CD8-positive, alpha-beta memory T cell (primary cell): ENCODE results near the gene SMIM28. TPM values are rescaled to one million over a fixed set of nuclear protein-coding genes. Genes with fewer than 3 reads are reported as not detected.
A peak's percentile ranks its signal among the peaks of the same experiment; 100 is the strongest.
"Not testable (repeated sequence)": the region's sequence is repeated elsewhere in the genome, so short reads cannot be mapped to it uniquely, and the experiment has no call there.

Source experiments
- CTCF ChIA-PET: fragments of 350-600 bp; sonication (Branson Sonifier 250); formaldehyde crosslinking; loops from one replicate; lab custom pipeline; 2021; ENCODE audit warnings: antibody characterized with exemption; lab: Charles Lee
- POLR2A ChIA-PET: fragments of 350-600 bp; sonication (Branson Sonifier 250); formaldehyde crosslinking; loops from one replicate; lab custom pipeline; 2021; ENCODE audit warnings: antibody characterized with exemption; lab: Charles Lee
- DNase-seq, 5 donors: peaks; one replicate each; pipeline versions ENCODE4 v3.0.0 to v3.0.0-alpha.2; 2020 to 2022; ENCODE audit warnings: mixed read lengths in 1 of 5
- H3K27ac ChIP-seq: one replicate; pipeline ENCODE4 v1.7.0; 2013; ENCODE audit warnings: low read depth, mild to moderate bottlenecking, low read length, moderate library complexity
- H3K27me3 ChIP-seq: 2 replicates; pipeline ENCODE4 v1.7.0; 2013; ENCODE audit warnings: low read length, mild to moderate bottlenecking; ENCODE audit not compliant: insufficient read depth, poor library complexity, severe bottlenecking
- H3K36me3 ChIP-seq: 2 replicates; pipeline ENCODE4 v1.7.0; 2013; ENCODE audit warnings: mild to moderate bottlenecking, low read length, moderate library complexity; ENCODE audit not compliant: insufficient read depth
- H3K4me1 ChIP-seq: 2 replicates; pipeline ENCODE4 v1.7.0; 2013; ENCODE audit warnings: mild to moderate bottlenecking, low read length, moderate library complexity; ENCODE audit not compliant: insufficient read depth
- H3K4me3 ChIP-seq: 2 replicates; pipeline ENCODE4 v1.7.0; 2013; ENCODE audit warnings: mild to moderate bottlenecking, low read length
- H3K9me3 ChIP-seq: 2 replicates; pipeline ENCODE4 v1.7.0; 2013; ENCODE audit warnings: mild to moderate bottlenecking, low read length
- H3K27ac Mint-ChIP-seq, 8 donors: one replicate each; pipeline ENCODE4 v1.8.0; 2020 to 2021; ENCODE audit warnings: mixed read lengths in 8 of 8, mild to moderate bottlenecking in 6 of 8, inconsistent platforms in 3 of 8, moderate library complexity in 3 of 8
- H3K27me3 Mint-ChIP-seq, 2 donors: one replicate each; pipeline ENCODE4 v1.8.0; 2020 to 2021; ENCODE audit warnings: mixed read lengths in 2 of 2, mild to moderate bottlenecking in 1 of 2, moderate library complexity in 1 of 2
- H3K36me3 Mint-ChIP-seq, 3 donors: one replicate each; pipeline ENCODE4 v1.8.0; 2020 to 2021; ENCODE audit warnings: mixed read lengths in 3 of 3, inconsistent platforms in 1 of 3, mild to moderate bottlenecking in 1 of 3
- H3K4me1 Mint-ChIP-seq, 3 donors: one replicate each; pipeline ENCODE4 v1.8.0; 2020 to 2021; ENCODE audit warnings: mixed read lengths in 3 of 3, inconsistent platforms in 1 of 3, mild to moderate bottlenecking in 1 of 3
- H3K4me3 Mint-ChIP-seq, 7 donors: one replicate each; pipeline ENCODE4 v1.8.0; 2020 to 2021; ENCODE audit warnings: mixed read lengths in 7 of 7, mild to moderate bottlenecking in 6 of 7, moderate library complexity in 4 of 7, inconsistent platforms in 2 of 7
- H3K9me3 Mint-ChIP-seq, 5 donors: one replicate each; pipeline ENCODE4 v1.8.0; 2020 to 2022; ENCODE audit warnings: mixed read lengths in 5 of 5, mild to moderate bottlenecking in 3 of 5, moderate library complexity in 2 of 5, inconsistent platforms in 1 of 5
- polyA plus RNA-seq: library from polyadenylated mRNA; unstranded; fragments of 300-500 nt; fragmentation: Illumina TruSeq; gene quantifications from one replicate; pipeline ENCODE4 v1.2.3, GENCODE V29; 2021
- total RNA-seq, 2 experiments: library from RNA; stranded (reverse); gene quantifications; one replicate each; pipeline ENCODE4 v1.2.3, GENCODE V29; 2021

Gene SMIM28
- total and polyA plus RNA-seq, 3 experiments from 2014 or later = not detected

DNA sequence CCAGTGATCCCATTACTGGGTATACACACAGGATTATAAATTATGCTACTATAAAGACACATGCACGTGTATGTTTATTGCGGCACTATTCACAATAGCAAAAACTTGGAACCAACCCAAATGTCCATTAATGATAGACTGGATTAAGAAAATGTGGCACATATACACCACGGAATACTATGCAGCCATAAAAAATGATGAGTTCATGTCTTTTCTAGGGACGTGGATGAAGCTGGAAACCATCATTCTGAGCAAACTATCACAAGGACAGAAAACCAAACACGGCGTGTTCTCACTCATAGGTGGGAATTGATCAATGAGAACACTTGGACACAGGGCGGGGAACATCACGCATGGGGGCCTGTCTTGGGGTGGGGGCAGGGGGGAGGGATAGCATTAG lies 9.0 kb upstream of the SMIM28 start:
- POLR2A ChIA-PET, H3K27me3 ChIP-seq, H3K27ac Mint-ChIP-seq, H3K9me3 ChIP-seq, H3K4me3 ChIP-seq, CTCF ChIA-PET, H3K4me1 Mint-ChIP-seq, H3K4me3 Mint-ChIP-seq, H3K4me1 ChIP-seq, H3K36me3 Mint-ChIP-seq, H3K36me3 ChIP-seq, H3K9me3 Mint-ChIP-seq, DNase-seq, H3K27ac ChIP-seq: not testable (repeated sequence)
- peaks cover 25 to 33% of the 10 kb centered on the region in 2 donors for H3K27me3 Mint-ChIP-seq

DNA sequence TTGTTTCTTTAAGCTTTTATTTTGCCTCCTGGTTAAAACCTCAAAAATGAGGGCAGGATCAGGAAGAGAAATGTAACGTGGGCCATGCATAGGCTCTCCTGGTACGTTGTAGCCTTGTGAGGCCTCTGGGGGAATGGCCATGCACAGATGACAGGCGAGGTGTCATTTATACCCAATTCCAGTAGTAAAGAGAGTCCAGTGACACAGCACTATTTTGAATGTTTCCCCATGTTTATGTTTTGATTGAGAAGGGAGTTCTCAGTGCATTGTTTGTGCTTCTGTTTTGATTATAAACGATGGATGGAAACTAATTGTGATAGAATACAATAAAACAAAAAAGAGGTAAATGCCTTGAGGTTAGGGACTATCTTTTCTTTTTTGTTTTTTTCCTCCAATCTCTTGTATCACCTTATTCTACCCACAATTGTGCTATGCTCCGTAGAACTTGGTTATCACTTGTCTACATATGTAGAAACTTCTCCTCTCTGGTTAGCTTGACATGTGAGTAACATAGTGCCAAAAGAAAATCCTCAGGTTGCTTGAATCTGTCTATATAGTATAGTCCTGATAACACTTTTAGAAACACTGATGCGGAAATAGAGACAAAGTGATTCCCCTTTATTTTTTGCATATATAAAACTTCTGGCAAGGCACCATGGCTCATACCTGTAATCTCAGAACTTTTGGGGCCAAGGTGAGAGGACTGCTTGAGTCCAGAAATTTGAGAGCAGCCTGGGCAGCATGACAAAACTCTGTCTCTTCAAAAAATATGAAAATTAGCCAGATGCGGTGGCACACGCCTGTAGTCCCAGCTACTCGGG lies 6.9 kb upstream of the SMIM28 start:
- no peaks in the 10 kb centered on the region for H3K9me3 ChIP-seq
- Mint-ChIP-seq H3K4me3 (no peak overlapping the region), H3K27me3 (peaks cover 18 to 20% of the 10 kb centered on the region in 2 donors), H3K9me3 (peaks cover 0 to 7% (median 5%) of the 10 kb centered on the region in 5 donors), H3K4me1 (no peaks in the 10 kb centered on the region), H3K36me3 (no peaks in the 10 kb centered on the region), H3K27ac (no peak overlapping the region)
- H3K27me3 ChIP-seq = no peaks in the 10 kb centered on the region
- CTCF ChIA-PET = no interaction called here
- no peak overlapping the region for H3K27ac ChIP-seq
- no peak for DNase-seq
- no peaks in the 10 kb centered on the region for H3K36me3 ChIP-seq
- H3K4me1 ChIP-seq = no peaks in the 10 kb centered on the region
- no peak overlapping the region for H3K4me3 ChIP-seq
- POLR2A ChIA-PET = no interaction called here

GRCh38 chr6:138371452-138371711 lies 6.3 kb upstream of the SMIM28 start:
- Histone ChIP-seq H3K36me3 (no peaks in the 10 kb centered on the region), H3K27ac (no peak overlapping the region), H3K4me3 (no peak overlapping the region), H3K9me3 (no peaks in the 10 kb centered on the region), H3K27me3 (no peaks in the 10 kb centered on the region), H3K4me1 (no peaks in the 10 kb centered on the region)
- Mint-ChIP-seq H3K27ac (no peak overlapping the region), H3K4me3 (no peak overlapping the region), H3K27me3 (peaks cover 18% of the 10 kb centered on the region in 2 donors), H3K36me3 (no peaks in the 10 kb centered on the region), H3K4me1 (no peaks in the 10 kb centered on the region), H3K9me3 (peaks cover 0 to 7% (median 5%) of the 10 kb centered on the region in 5 donors)
- CTCF ChIA-PET = no interaction called here
- POLR2A ChIA-PET = no interaction called here
- DNase-seq = no peak

DNA sequence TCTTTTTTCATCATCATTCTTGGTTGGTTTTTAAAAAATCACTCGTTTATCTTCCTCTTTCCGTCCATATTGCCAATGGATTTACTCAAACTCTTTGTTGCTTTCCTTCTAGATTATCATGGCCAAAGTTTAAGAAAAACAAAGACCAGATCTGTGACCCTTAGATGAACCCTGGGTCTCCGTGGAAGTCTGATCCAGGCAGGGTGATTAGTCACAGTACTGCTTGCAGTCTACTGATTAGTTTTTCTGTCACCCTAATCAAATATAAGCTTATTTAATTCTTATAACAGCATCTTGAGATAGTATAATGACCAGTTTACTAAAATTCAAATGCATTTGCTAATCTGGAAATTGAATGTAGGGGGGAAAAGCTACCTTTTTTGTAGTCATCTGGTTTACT lies 6.0 kb upstream of the SMIM28 start:
- H3K9me3 ChIP-seq = no peaks in the 10 kb centered on the region
- no peaks in the 10 kb centered on the region for H3K36me3 ChIP-seq
- no peaks in the 10 kb centered on the region for H3K4me1 Mint-ChIP-seq
- no peaks in the 10 kb centered on the region for H3K36me3 Mint-ChIP-seq
- H3K27me3 Mint-ChIP-seq = peaks cover 15 to 16% of the 10 kb centered on the region in 2 donors
- no peak overlapping the region for H3K4me3 Mint-ChIP-seq
- CTCF ChIA-PET = no interaction called here
- H3K27ac Mint-ChIP-seq = peak overlapping the region in 1 of 8 donors; percentile 46
- H3K27me3 ChIP-seq = no peaks in the 10 kb centered on the region
- no peak for DNase-seq
- peaks cover 0 to 7% (median 5%) of the 10 kb centered on the region in 5 donors for H3K9me3 Mint-ChIP-seq
- POLR2A ChIA-PET = no interaction called here
- no peaks in the 10 kb centered on the region for H3K4me1 ChIP-seq
- no peak overlapping the region for H3K27ac ChIP-seq
- H3K4me3 ChIP-seq = no peak overlapping the region

- ChIA-PET CTCF (no interaction called here), POLR2A (no interaction called here)
- no peaks in the 10 kb centered on the region for H3K36me3 ChIP-seq
Measured at GRCh38 chr6:138372711-138373463, 4.8 kb upstream of the SMIM28 start.

DNA sequence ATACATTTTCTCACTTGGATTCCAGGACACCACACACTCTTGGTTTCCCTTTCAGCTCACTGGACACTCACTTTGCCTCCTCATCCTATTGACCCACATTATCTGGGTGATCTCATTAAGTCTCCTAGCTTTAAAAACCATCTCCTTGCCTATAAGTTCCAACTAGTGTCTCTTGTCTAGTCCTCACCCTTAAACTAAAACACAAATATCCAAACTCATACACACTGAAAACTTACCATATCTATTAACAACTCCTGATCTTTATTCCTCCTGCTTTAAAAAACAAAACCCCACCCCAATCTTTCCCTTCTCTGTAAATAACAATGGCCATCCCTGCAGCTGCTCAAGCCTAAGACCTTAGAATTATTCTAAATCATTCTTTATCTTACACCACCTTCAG lies 3.5 kb upstream of the SMIM28 start:
- no peak overlapping the region for H3K27ac Mint-ChIP-seq
- Histone ChIP-seq H3K27ac (no peak overlapping the region), H3K4me3 (no peak overlapping the region), H3K9me3 (no peaks in the 10 kb centered on the region), H3K27me3 (no peaks in the 10 kb centered on the region), H3K36me3 (no peaks in the 10 kb centered on the region), H3K4me1 (no peaks in the 10 kb centered on the region)
- DNase-seq = no peak
- H3K36me3 Mint-ChIP-seq = no peaks in the 10 kb centered on the region
- peaks cover 7% of the 10 kb centered on the region in 2 donors for H3K27me3 Mint-ChIP-seq
- POLR2A ChIA-PET = no interaction called here
- H3K4me1 Mint-ChIP-seq = no peaks in the 10 kb centered on the region
- H3K4me3 Mint-ChIP-seq = no peak overlapping the region
- CTCF ChIA-PET = no interaction called here
- no peaks in the 10 kb centered on the region for H3K9me3 Mint-ChIP-seq

More at GRCh38 chr6:138372711-138373463, 4.8 kb upstream of the SMIM28 start:
- Histone ChIP-seq H3K4me1 (no peaks in the 10 kb centered on the region), H3K27me3 (no peaks in the 10 kb centered on the region), H3K27ac (no peak overlapping the region), H3K4me3 (no peak overlapping the region), H3K9me3 (no peaks in the 10 kb centered on the region)
- Mint-ChIP-seq H3K36me3 (no peaks in the 10 kb centered on the region), H3K4me3 (no peak overlapping the region), H3K4me1 (no peaks in the 10 kb centered on the region), H3K27me3 (peaks cover 8% of the 10 kb centered on the region in 2 donors), H3K9me3 (peaks cover 0 to 4% (median 0%) of the 10 kb centered on the region in 5 donors), H3K27ac (no peak overlapping the region)
- DNase-seq = peak in 1 of 5 donors; percentile 3

- CTCF ChIA-PET = no interaction called here
- H3K27me3 ChIP-seq = no peaks in the 10 kb centered on the region
- no peak for DNase-seq
- H3K27ac ChIP-seq = no peak overlapping the region
- H3K4me3 ChIP-seq = no peak overlapping the region
- H3K4me1 ChIP-seq = no peaks in the 10 kb centered on the region
- no peak overlapping the region for H3K27ac Mint-ChIP-seq
- no peaks in the 10 kb centered on the region for H3K4me1 Mint-ChIP-seq
- peaks cover 6 to 7% of the 10 kb centered on the region in 2 donors for H3K27me3 Mint-ChIP-seq
- H3K36me3 Mint-ChIP-seq = no peaks in the 10 kb centered on the region
- H3K4me3 Mint-ChIP-seq = no peak overlapping the region
- no peaks in the 10 kb centered on the region for H3K9me3 ChIP-seq
- no peaks in the 10 kb centered on the region for H3K9me3 Mint-ChIP-seq
- POLR2A ChIA-PET = no interaction called here
- no peaks in the 10 kb centered on the region for H3K36me3 ChIP-seq
Measured at GRCh38 chr6:138374815-138375214, 2.9 kb upstream of the SMIM28 start.

GRCh38 chr6:138377042-138377441 lies 663 bp upstream of the SMIM28 start:
- no peaks in the 10 kb centered on the region for H3K36me3 Mint-ChIP-seq
- ChIA-PET POLR2A (no interaction called here), CTCF (no interaction called here)
- H3K4me3 ChIP-seq = no peak overlapping the region
- no peaks in the 10 kb centered on the region for H3K4me1 ChIP-seq
- H3K9me3 ChIP-seq = no peaks in the 10 kb centered on the region
- no peaks in the 10 kb centered on the region for H3K9me3 Mint-ChIP-seq
- H3K36me3 ChIP-seq = no peaks in the 10 kb centered on the region
- no peak for DNase-seq
- no peaks in the 10 kb centered on the region for H3K4me1 Mint-ChIP-seq
- H3K27me3 ChIP-seq = no peaks in the 10 kb centered on the region
- no peak overlapping the region for H3K4me3 Mint-ChIP-seq
- no peak overlapping the region for H3K27ac ChIP-seq
- H3K27ac Mint-ChIP-seq = no peak overlapping the region
- peaks cover 4 to 7% of the 10 kb centered on the region in 2 donors for H3K27me3 Mint-ChIP-seq
